IPS-NIHi11 (cell line): ENCODE data around the gene NT5C1A.

Experiments
- DNase-seq: peaks from one replicate; pipeline ENCODE4 v3.0.0; 2012; ENCODE audit warnings: mixed read lengths, low spot score

NT5C1A gene

GRCh38 chr1:39637361-39637760 lies 34.5 kb downstream of the NT5C1A start:
- no peak for DNase-seq

GRCh38 chr1:39635871-39636210 lies 36.1 kb downstream of the NT5C1A start:
- no peak for DNase-seq

GRCh38 chr1:39635205-39635870 lies 36.6 kb downstream of the NT5C1A start:
- DNase-seq, result no peak

GRCh38 chr1:39633422-39633821 lies 38.5 kb downstream of the NT5C1A start:
- no peak for DNase-seq

GRCh38 chr1:39632682-39633417 lies 39.1 kb downstream of the NT5C1A start:
- DNase-seq, result peak; percentile 91

- DNase-seq, result no peak
Measured at GRCh38 chr1:39632323-39632681, 39.6 kb downstream of the NT5C1A start.

GRCh38 chr1:39631361-39632322 lies 40.3 kb downstream of the NT5C1A start:
- DNase-seq, result no peak

- no peak for DNase-seq
Measured at GRCh38 chr1:39628807-39629350, 43.0 kb downstream of the NT5C1A start.

GRCh38 chr1:39626646-39627045 lies 45.3 kb downstream of the NT5C1A start:
- DNase-seq, result no peak

GRCh38 chr1:39625462-39626273 lies 46.2 kb downstream of the NT5C1A start:
- DNase-seq, result peak; percentile 36

GRCh38 chr1:39625009-39625408 lies 46.9 kb downstream of the NT5C1A start:
- DNase-seq, result no peak

GRCh38 chr1:39623053-39623452 lies 48.9 kb downstream of the NT5C1A start:
- no peak for DNase-seq

GRCh38 chr1:39622427-39622826 lies 49.5 kb downstream of the NT5C1A start:
- no peak for DNase-seq

GRCh38 chr1:39620659-39621165 lies 51.2 kb downstream of the NT5C1A start:
- no peak for DNase-seq

- peak; percentile 1 for DNase-seq
Measured at GRCh38 chr1:39617488-39618049, 54.3 kb downstream of the NT5C1A start.

- DNase-seq, result peak; percentile 18
Measured at GRCh38 chr1:39615086-39615673, 56.7 kb downstream of the NT5C1A start.

GRCh38 chr1:39614488-39614887 lies 57.4 kb downstream of the NT5C1A start:
- no peak for DNase-seq

GRCh38 chr1:39613250-39613649 lies 58.7 kb downstream of the NT5C1A start:
- no peak for DNase-seq

- DNase-seq, result peak; percentile 93
Measured at GRCh38 chr1:39609618-39610331, 62.1 kb downstream of the NT5C1A start.
